Psoas muscle (tissue), 8 donors: ENCODE results near the gene HP. TPM values are rescaled to one million over a fixed set of nuclear protein-coding genes. Genes with fewer than 3 reads are reported as not detected.

Experiments used
- ATAC-seq, 4 donors: fragments of 200-7000 bp; cut with Tn5 transposase; one replicate each; pipeline ENCODE4 v1.9.1; 2020; ENCODE audit warnings: moderate library complexity in 3 of 4, mild to moderate bottlenecking in 2 of 4
- DNase-seq, 2 donors: peaks; one replicate each; pipeline ENCODE4 v3.0.0-alpha.2; 2020
- H3K27ac ChIP-seq: fragments of 200-600 bp; one replicate; pipeline ENCODE4 v1.8.0; 2022
- H3K27me3 ChIP-seq, 3 donors: fragments of 200-600 bp in 1 of 3; one replicate each; pipeline versions ENCODE4 v1.6.1 to v1.8.0; 2013 to 2022; ENCODE audit warnings: low read length in 2 of 3, mild to moderate bottlenecking in 2 of 3, moderate library complexity in 1 of 3; ENCODE audit not compliant: insufficient read depth in 3 of 3
- H3K36me3 ChIP-seq, 2 donors: fragments of 200-600 bp in 1 of 2; one replicate each; pipeline versions ENCODE4 v1.6.1 to v1.8.0; 2013 to 2022; ENCODE audit warnings: low read depth in 1 of 2, mild to moderate bottlenecking in 1 of 2, moderate library complexity in 1 of 2; ENCODE audit not compliant: insufficient read depth in 1 of 2
- H3K4me1 ChIP-seq: fragments of 200-600 bp; one replicate; pipeline ENCODE4 v1.8.0; 2022
- H3K4me3 ChIP-seq: fragments of 200-600 bp; one replicate; pipeline ENCODE4 v1.8.0; 2022; ENCODE audit warnings: mild to moderate bottlenecking
- H3K9me3 ChIP-seq: fragments of 200-600 bp; one replicate; pipeline ENCODE4 v1.8.0; 2022
- CTCF ChIP-seq: fragments of 200-600 bp; IDR thresholded peaks from one replicate; pipeline ENCODE4 v1.8.0; 2022; ENCODE audit warnings: antibody characterized with exemption
- WGBS, 3 donors: extraction: QIAGEN DNeasy Blood & Tissue Kit; methylation state at CpG; one replicate each; pipeline versions ENCODE4 v1.1.6 to v1.1.7; 2013; 5-methylcytosine and 5-hydroxymethylcytosine counted together
- intact Hi-C, 2 donors: fragments of 100-400 bp; cut with DNase I; formaldehyde crosslinking; loops; one replicate each; pipeline versions ENCODE4 v1.11.0 to v1.14.2; 2022
- polyA plus RNA-seq, 3 donors: library from polyadenylated mRNA; stranded (reverse); fragments of 200-250 nt; gene quantifications; one replicate each; pipeline ENCODE4 v1.2.3, GENCODE V29; 2013
- total RNA-seq, 4 donors: library from RNA; stranded (reverse); fragmentation: NEBNext Ultra II Directional in 2 of 4; extraction: Animal tissue kit (Norgen Biotek cat#: 25700) in 2 of 4; gene quantifications; one replicate each; pipeline versions ENCODE4 v1.2.1 to v1.2.4, GENCODE V29; 2021 to 2023
- donor health status: healthy with polysubstance abuse.
- donor health status: DM: no; HTN: no; CAD: no; lungs with moderate emphysema.
- donor health status: Bipolar disorder and iron deficiency.
- donor health status: healthy.
- donor health status: DM: yes; HTN: yes; CAD: no.
- donor health status: DM: no; HTN: no; CAD: no.
- donor health status: DM: no; HTN: no; CAD: no.
- donor health status: DM: yes; HTN: yes; CAD: no.

HP gene
- total and polyA plus RNA-seq, 7 donors: 2.3 to 17.3 (median 9.3) TPM

GRCh38 chr16:72101195-72101594 lies 46.9 kb downstream of the HP start:
- Histone ChIP-seq H3K36me3 (peaks cover 31 to 100% of the 10 kb centered on the region in 2 donors), H3K27ac (no peak overlapping the region), H3K4me3 (no peak overlapping the region), H3K27me3 (no peaks in the 10 kb centered on the region), H3K9me3 (no peaks in the 10 kb centered on the region), H3K4me1 (no peaks in the 10 kb centered on the region)
- intact Hi-C loops: loop anchor here in 1 of 2 donors (5.0 kb wide), 1 partner anchor 34 kb away; no protein-coding TSS in a partner anchor
- DNase-seq (no peak), ATAC-seq (no peak)
- no peak for TF ChIP-seq CTCF
- 76 to 83% (median 80%) methylated on average over 10 of the region's 10 CpGs for WGBS, 3 donors

- Histone ChIP-seq H3K4me1 (no peaks in the 10 kb centered on the region), H3K27ac (no peak overlapping the region), H3K4me3 (no peak overlapping the region), H3K27me3 (no peaks in the 10 kb centered on the region), H3K9me3 (no peaks in the 10 kb centered on the region), H3K36me3 (peaks cover 23 to 100% of the 10 kb centered on the region in 2 donors)
- TF ChIP-seq CTCF: no peak
- DNase-seq (no peak), ATAC-seq (no peak)
- WGBS, 3 donors: 93 to 96% (median 96%) methylated on average over 9 of the region's 9 CpGs
- intact Hi-C loops: loop anchor here in 1 of 2 donors (5.0 kb wide), 1 partner anchor 38 kb away; no protein-coding TSS in a partner anchor
Measured at GRCh38 chr16:72104905-72105304, 50.6 kb downstream of the HP start.

DNA sequence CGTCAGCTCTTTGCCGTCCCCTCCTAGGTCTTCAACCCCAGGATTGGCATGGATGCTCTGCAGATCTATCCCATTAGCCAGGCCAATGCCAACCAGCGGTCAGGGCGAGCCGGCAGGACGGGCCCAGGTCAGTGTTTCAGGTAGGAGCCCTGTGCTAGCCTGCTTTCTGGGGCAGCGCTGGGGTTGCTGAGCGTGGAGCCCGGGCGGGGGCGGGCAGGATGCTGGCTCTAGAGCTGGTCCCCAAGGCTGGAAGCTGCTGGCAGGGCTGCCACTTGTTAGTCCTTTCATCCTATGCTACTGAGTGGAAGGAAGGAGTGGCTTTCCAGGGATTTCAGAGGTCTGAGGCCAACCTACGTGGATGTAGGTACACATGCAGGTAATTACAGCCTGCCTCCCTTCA lies 51.7 kb downstream of the HP start:
- Histone ChIP-seq H3K36me3 (peaks cover 23 to 100% of the 10 kb centered on the region in 2 donors), H3K27me3 (no peaks in the 10 kb centered on the region), H3K4me1 (no peaks in the 10 kb centered on the region), H3K4me3 (no peak overlapping the region), H3K27ac (no peak overlapping the region), H3K9me3 (no peaks in the 10 kb centered on the region)
- no peak for DNase-seq
- intact Hi-C loops: no loop called here
- 94 to 97% (median 96%) methylated on average over 12 of the region's 12 CpGs for WGBS, 3 donors
- TF ChIP-seq CTCF: no peak
- ATAC-seq: no peak

- no peak overlapping the region for H3K27ac ChIP-seq
- H3K27me3 ChIP-seq: no peaks in the 10 kb centered on the region
- DNase-seq (no peak), ATAC-seq (no peak)
- intact Hi-C loops: no loop called here
- H3K4me3 ChIP-seq: no peak overlapping the region
- no peaks in the 10 kb centered on the region for H3K4me1 ChIP-seq
- WGBS, 3 donors: 93 to 96% (median 93%) methylated on average over 17 of the region's 17 CpGs
- TF ChIP-seq CTCF: no peak
- peaks cover 17 to 100% of the 10 kb centered on the region in 2 donors for H3K36me3 ChIP-seq
- no peaks in the 10 kb centered on the region for H3K9me3 ChIP-seq
Measured at GRCh38 chr16:72107371-72107770, 53.1 kb downstream of the HP start.
